HepG2 (cell line): ENCODE measurements around the gene TBX10. TPM values are rescaled to one million over a fixed set of nuclear protein-coding genes. Genes with fewer than 3 reads are reported as not detected.

Experiments
- ATAC-seq: fragments of 200-7000 bp; cut with Tn5 transposase; 3 replicates; pipeline ENCODE4 v1.9.1; 2020; ENCODE audit warnings: mild to moderate bottlenecking, moderate library complexity
- BruUV-seq: library from RNA; stranded (reverse); fragments of 400-500 nt; replicated peaks from 2 replicates; lab custom pipeline; 2021; lab: Mats Ljungman, UMichigan
- CTCF ChIA-PET: fragments of 300-600 bp; formaldehyde crosslinking; extraction: SDS; loops from one replicate; lab custom pipeline; 2021; ENCODE audit warnings: low total read pairs, inconsistent platforms, low intra/inter-chr PET ratio; lab: Yijun Ruan, JAX
- POLR2A ChIA-PET: fragments of 350-600 bp; sonication (Branson Sonifier 250); formaldehyde crosslinking; loops from one replicate; lab custom pipeline; 2020; ENCODE audit warnings: antibody characterized with exemption, inconsistent platforms; lab: Yijun Ruan, JAX
- DNase-seq: peaks from one replicate; pipeline ENCODE4 v3.0.0-alpha.2; 2015; ENCODE audit warnings: low spot score
- FAIRE-seq: peaks from 3 replicates; lab custom pipeline; 2011; peaks lifted over from hg19 to GRCh38; lab: Jason Lieb, UNC
- H2AFZ ChIP-seq: one replicate; pipeline ENCODE4 v1.6.1; 2011; ENCODE audit warnings: low read length, inconsistent platforms
- H3K27ac ChIP-seq: fragments of 300-600 bp; 3 replicates; pipeline ENCODE4 v1.8.0; 2011; ENCODE audit warnings: mixed run types, mild to moderate bottlenecking, mixed read lengths, low read length, inconsistent platforms; ENCODE audit not compliant: insufficient read depth; ENCODE audit errors: extremely low read length
- H3K27me3 ChIP-seq, 2 experiments: fragments of 200-600 bp in 1 of 2; 2 replicates in 1 of 2; 3 replicates in 1 of 2; pipeline versions ENCODE4 v1.6.0 to v1.8.0; 2011; ENCODE audit warnings: low read length in 2 of 2, mild to moderate bottlenecking in 2 of 2, moderate library complexity in 2 of 2, inconsistent platforms in 1 of 2; ENCODE audit not compliant: insufficient read depth in 2 of 2, control insufficient read depth in 1 of 2
- H3K36me3 ChIP-seq, 2 experiments: fragments of 200-600 bp in 1 of 2; replicated peaks in 1 of 2; 2 replicates in 1 of 2; 3 replicates in 1 of 2; pipeline versions ENCODE4 v1.5.1 to v1.8.0; 2011; ENCODE audit warnings: low read length in 2 of 2, inconsistent platforms in 1 of 2; ENCODE audit not compliant: insufficient read depth in 2 of 2, control insufficient read depth in 1 of 2
- H3K4me1 ChIP-seq: 2 replicates; pipeline ENCODE4 v1.5.1; 2012; ENCODE audit warnings: low read length, inconsistent platforms; ENCODE audit not compliant: insufficient read depth
- H3K4me2 ChIP-seq: 2 replicates; pipeline ENCODE4 v1.6.0; 2011; ENCODE audit warnings: low read depth, low read length, inconsistent platforms
- H3K4me3 ChIP-seq, 3 experiments: fragments of 200-600 bp in 1 of 3; sonication (generic), shearing (Covaris generic) in 1 of 3; replicated peaks in 1 of 3; 2 replicates each; pipeline ENCODE4 v1.5.1; 2011 to 2016; ENCODE audit warnings: low read length in 3 of 3, inconsistent platforms in 2 of 3, low read depth in 2 of 3, mild to moderate bottlenecking in 2 of 3, control low read depth in 1 of 3, mixed read lengths in 1 of 3; ENCODE audit not compliant: insufficient read depth in 1 of 3
- H3K79me2 ChIP-seq: one replicate; pipeline ENCODE4 v1.6.1; 2011; ENCODE audit warnings: low read length, inconsistent platforms; ENCODE audit not compliant: insufficient read depth
- H3K9ac ChIP-seq: 2 replicates; pipeline ENCODE4 v1.6.0; 2011; ENCODE audit warnings: mild to moderate bottlenecking, low read depth, low read length, inconsistent platforms; ENCODE audit not compliant: insufficient read depth
- H3K9me3 ChIP-seq: 2 replicates; pipeline ENCODE4 v1.5.1; 2012; ENCODE audit warnings: mild to moderate bottlenecking, low read length
- H4K20me1 ChIP-seq: 2 replicates; pipeline ENCODE4 v1.6.0; 2011; ENCODE audit warnings: inconsistent platforms, mild to moderate bottlenecking, low read length, moderate library complexity; ENCODE audit not compliant: insufficient read depth
- ZSCAN5A ChIP-seq: sonication (generic); formaldehyde crosslinking; IDR thresholded peaks from 2 replicates; pipeline ENCODE4 v1.8.0; 2022; ENCODE audit warnings: mild to moderate bottlenecking, missing genetic modification reagents, borderline replicate concordance
- WGBS: methylation state at CpG from one replicate; pipeline ENCODE4 v1.1.6; 2017; ENCODE audit warnings: low lambda C conversion rate; 5-methylcytosine and 5-hydroxymethylcytosine counted together
- in situ Hi-C: cut with HindIII; loops from 2 replicates; pipeline ENCODE4 v1.10.0; 2017; ENCODE audit warnings: low pct_unique_long_range_greater_than_20kb; ENCODE audit not compliant: extremely low pct_ligation_motif_present
- intact Hi-C: fragments of 100-400 bp; cut with micrococcal nuclease; formaldehyde crosslinking; loops from one replicate; pipeline ENCODE4 v1.10.0; 2022; ENCODE audit not compliant: unreplicated experiment
- polyA plus RNA-seq, 8 experiments: library from polyadenylated mRNA; depleted of rRNA in 3 of 8; stranded (reverse) in 7 of 8; unstranded in 1 of 8; fragments of >200 nt; fragmentation: Illumina TruSeq in 4 of 8; extraction: Trizol in 4 of 8; gene quantifications; 2 replicates each; pipeline versions ENCODE4 v1.2.1 to v1.2.3, GENCODE V29; 2011 to 2016; ENCODE audit warnings: low read depth in 4 of 8, missing spikeins in 1 of 8, mixed read lengths in 1 of 8; ENCODE audit not compliant: insufficient read depth in 1 of 8
- total RNA-seq, 5 experiments: library from RNA; depleted of rRNA; stranded (reverse); fragments of >200 nt; fragmentation: Illumina TruSeq; extraction: Trizol; gene quantifications; 2 replicates each; pipeline ENCODE4 v1.2.3, GENCODE V29; 2016; ENCODE audit warnings: low read depth in 1 of 5
- TF ChIP-seq, protein P1 (sequence below): sonication (generic); formaldehyde crosslinking; IDR thresholded peaks from 2 replicates; pipeline ENCODE4 v1.4.0; 2020; ENCODE audit warnings: missing genetic modification reagents

TBX10 gene
- total and polyA plus RNA-seq, 2 of the 13 experiments (the other 11 are each of a cell fraction or from before 2014, with no cell fraction given) = 0.27 to 1.7 TPM

GRCh38 chr11:67645521-67646461, 6.2 kb upstream of the TBX10 start:
- Histone ChIP-seq H4K20me1 (no peaks in the 10 kb centered on the region), H2AFZ (no peak overlapping the region), H3K27ac (no peak overlapping the region), H3K4me3 (no peak overlapping the region), H3K9me3 (no peaks in the 10 kb centered on the region), H3K79me2 (no peaks in the 10 kb centered on the region), H3K9ac (no peak overlapping the region), H3K27me3 (no peaks in the 10 kb centered on the region), H3K4me2 (no peak overlapping the region), H3K36me3 (no peaks in the 10 kb centered on the region), H3K4me1 (peaks cover 25% of the 10 kb centered on the region)
- ChIA-PET POLR2A (interaction anchor here (1.0 to 1.3 kb wide), 2 partner anchors 13 to 15 kb away, joined by 3 to 5 read pairs; no protein-coding TSS in a partner anchor), CTCF (interaction anchor here (2.0 kb wide), 1 partner anchor 32 kb away, joined by 7 read pairs; no protein-coding TSS in a partner anchor)
- in situ Hi-C loops (no loop called here), intact Hi-C loops (no loop called here)
- BruUV-seq = no TSS peak
- DNase-seq = no peak
- FAIRE-seq = no peak
- ATAC-seq = no peak
- WGBS = 77% methylated on average over 16 of the region's 24 CpGs
- TF ChIP-seq, protein P1, sequence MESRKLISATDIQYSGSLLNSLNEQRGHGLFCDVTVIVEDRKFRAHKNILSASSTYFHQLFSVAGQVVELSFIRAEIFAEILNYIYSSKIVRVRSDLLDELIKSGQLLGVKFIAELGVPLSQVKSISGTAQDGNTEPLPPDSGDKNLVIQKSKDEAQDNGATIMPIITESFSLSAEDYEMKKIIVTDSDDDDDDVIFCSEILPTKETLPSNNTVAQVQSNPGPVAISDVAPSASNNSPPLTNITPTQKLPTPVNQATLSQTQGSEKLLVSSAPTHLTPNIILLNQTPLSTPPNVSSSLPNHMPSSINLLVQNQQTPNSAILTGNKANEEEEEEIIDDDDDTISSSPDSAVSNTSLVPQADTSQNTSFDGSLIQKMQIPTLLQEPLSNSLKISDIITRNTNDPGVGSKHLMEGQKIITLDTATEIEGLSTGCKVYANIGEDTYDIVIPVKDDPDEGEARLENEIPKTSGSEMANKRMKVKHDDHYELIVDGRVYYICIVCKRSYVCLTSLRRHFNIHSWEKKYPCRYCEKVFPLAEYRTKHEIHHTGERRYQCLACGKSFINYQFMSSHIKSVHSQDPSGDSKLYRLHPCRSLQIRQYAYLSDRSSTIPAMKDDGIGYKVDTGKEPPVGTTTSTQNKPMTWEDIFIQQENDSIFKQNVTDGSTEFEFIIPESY (CRISPR knock-in tag) = peak; percentile 93
- no peak for TF ChIP-seq ZSCAN5A (CRISPR knock-in tag)
